ENCODE data around the gene NCKAP1. TPM values are rescaled to one million over a fixed set of nuclear protein-coding genes. Genes with fewer than 3 reads are reported as not detected.

NCKAP1 gene
- total and polyA plus RNA-seq, 2 of the 4 experiments (the other 2 are of a cell fraction) = 91.1 to 160 TPM

GRCh38 chr2:183010112-183010511 lies 28.1 kb downstream of the NCKAP1 start:
- POLR2A ChIA-PET (ENCODE audit: unreplicated experiment) = no interaction called here
- 60% methylated on average over 2 of the region's 5 CpGs; no CpG with 5 or more reads in 1 of the 2 experiments for WGBS, 2 experiments (ENCODE audit: extremely low coverage in 2 of 2, insufficient read length in 1 of 2)

More at GRCh38 chr2:183010112-183010511, 28.1 kb downstream of the NCKAP1 start:
- peaks cover 36 to 61% of the 10 kb centered on the region in 2 experiments for H3K79me1 ChIP-seq (ENCODE audit: low read depth in 1 of 2, low read length in 2 of 2)
- H2BK15ac ChIP-seq (ENCODE audit: low read depth, low read length) = no peak overlapping the region
- H4K8ac ChIP-seq (ENCODE audit: low read depth in 2 of 2, low read length in 2 of 2) = no peak overlapping the region
- CTCF ChIA-PET = no interaction called here
- H2BK5ac ChIP-seq (ENCODE audit: low read depth, low read length, poor library complexity, severe bottlenecking) = no peak overlapping the region
- no peaks in the 10 kb centered on the region for H3K9me3 ChIP-seq (ENCODE audit: control insufficient read depth, insufficient read depth, low read length)
- H2AFZ ChIP-seq (replicated peaks; ENCODE audit: low read length, poor library complexity) = peak overlapping the region; percentile 45
- dilution Hi-C loops (cut with HindIII; ENCODE audit: low sequenced_read_pairs, unreplicated experiment) = no loop called here
- H3K9ac ChIP-seq (ENCODE audit: low read depth, low read length) = no peak overlapping the region
- no peak overlapping the region for H3K18ac ChIP-seq (ENCODE audit: low read depth, low read length)
- H3K4ac ChIP-seq (ENCODE audit: low read depth, low read length) = no peak overlapping the region
- DNase-seq (peak; percentile 88), ATAC-seq (ENCODE audit: low read depth) (peak; percentile 84)
- in situ Hi-C loops (cut with MboI; ENCODE audit: low sequenced_read_pairs) = no loop called here
- H3K9me1 ChIP-seq (ENCODE audit: insufficient read depth, low read length) = peaks cover 20% of the 10 kb centered on the region
- H2BK20ac ChIP-seq (ENCODE audit: low read depth, low read length) = no peak overlapping the region
- no peak overlapping the region; the same call in 1 of the 2 replicates for H3K14ac ChIP-seq (replicated peaks; ENCODE audit: low read depth, low read length)
- H3K27me3 ChIP-seq (ENCODE audit: control insufficient read depth, insufficient read depth, low read length) = no peaks in the 10 kb centered on the region
- no peak overlapping the region for H3K4me3 ChIP-seq (ENCODE audit: insufficient read depth, low read depth, low read length)
- peaks cover 3% of the 10 kb centered on the region for H3K4me1 ChIP-seq (ENCODE audit: control insufficient read depth, insufficient read depth, low read length)
- H3K4me2 ChIP-seq (ENCODE audit: low read depth, low read length) = 0 out of 2 replicates have a peak overlapping the region, but pooled peaks have one; percentile 0
- peak overlapping the region; percentile 47 for H2AK9ac ChIP-seq (replicated peaks; ENCODE audit: low read depth, low read length, poor library complexity)
- no peak overlapping the region for H4K5ac ChIP-seq (ENCODE audit: low read depth, low read length)
- no peak overlapping the region for H4K91ac ChIP-seq (ENCODE audit: insufficient read depth, low read depth, low read length)
- H2AK5ac ChIP-seq (ENCODE audit: low read depth, low read length) = no peak overlapping the region; the same call in 1 of the 2 replicates
- H3K23ac ChIP-seq (ENCODE audit: low read depth, low read length) = no peak overlapping the region
- no peaks in the 10 kb centered on the region for H3K36me3 ChIP-seq (ENCODE audit: control insufficient read depth, insufficient read depth, low read length)
- peak; percentile 72 for TF ChIP-seq USF2 (IDR thresholded peaks at IDR 0.05; ENCODE audit: low read depth, low read length)
- no peak for TF ChIP-seq MXI1 (IDR thresholded peaks at IDR 0.05; ENCODE audit: borderline replicate concordance, low read depth, low read length)
- H3K27ac ChIP-seq (ENCODE audit: insufficient read depth, low read length) = peak overlapping the region; percentile 58; the same call in 1 of the 2 replicates
- no peak overlapping the region for H2BK120ac ChIP-seq (ENCODE audit: low read depth, low read length)
- intact Hi-C loops (cut with micrococcal nuclease) = no loop called here
- BruUV-seq (replicated peaks) = no TSS peak
- H3K56ac ChIP-seq (ENCODE audit: extremely low read depth, insufficient read depth, low read length) = no peak overlapping the region
- H4K20me1 ChIP-seq (ENCODE audit: insufficient read depth, low read length) = peaks cover 77% of the 10 kb centered on the region
